Eye (tissue), 1 donor: Measurements from ENCODE around the gene PTGDR.
A peak's percentile ranks its signal among the peaks of the same experiment; 100 is the strongest.

Source experiments
- DNase-seq: peaks from one replicate; pipeline ENCODE4 v3.0.0-alpha.2; 2015

The PTGDR gene

DNA sequence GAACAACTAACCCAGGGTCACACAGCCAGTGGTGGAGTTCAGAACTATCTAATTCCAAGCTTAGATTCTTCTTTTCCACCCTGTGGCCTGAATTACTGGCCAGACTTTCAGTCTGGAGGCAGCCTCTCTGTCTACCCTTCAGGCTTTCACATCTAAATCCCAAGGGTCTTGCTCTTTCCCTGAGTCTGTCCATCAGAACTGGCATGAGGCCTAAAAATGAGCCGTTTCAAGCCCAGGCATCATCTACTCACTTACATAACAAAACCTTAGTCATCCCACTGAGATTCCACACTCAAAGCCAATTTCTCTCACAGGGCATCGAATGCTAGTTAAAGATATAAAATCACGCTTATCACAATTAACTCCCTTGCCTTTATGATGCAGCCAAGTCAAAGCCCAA lies 1.3 kb upstream of the PTGDR start:
- no peak for DNase-seq

GRCh38 chr14:52266782-52267181 lies 716 bp upstream of the PTGDR start:
- no peak for DNase-seq

DNA sequence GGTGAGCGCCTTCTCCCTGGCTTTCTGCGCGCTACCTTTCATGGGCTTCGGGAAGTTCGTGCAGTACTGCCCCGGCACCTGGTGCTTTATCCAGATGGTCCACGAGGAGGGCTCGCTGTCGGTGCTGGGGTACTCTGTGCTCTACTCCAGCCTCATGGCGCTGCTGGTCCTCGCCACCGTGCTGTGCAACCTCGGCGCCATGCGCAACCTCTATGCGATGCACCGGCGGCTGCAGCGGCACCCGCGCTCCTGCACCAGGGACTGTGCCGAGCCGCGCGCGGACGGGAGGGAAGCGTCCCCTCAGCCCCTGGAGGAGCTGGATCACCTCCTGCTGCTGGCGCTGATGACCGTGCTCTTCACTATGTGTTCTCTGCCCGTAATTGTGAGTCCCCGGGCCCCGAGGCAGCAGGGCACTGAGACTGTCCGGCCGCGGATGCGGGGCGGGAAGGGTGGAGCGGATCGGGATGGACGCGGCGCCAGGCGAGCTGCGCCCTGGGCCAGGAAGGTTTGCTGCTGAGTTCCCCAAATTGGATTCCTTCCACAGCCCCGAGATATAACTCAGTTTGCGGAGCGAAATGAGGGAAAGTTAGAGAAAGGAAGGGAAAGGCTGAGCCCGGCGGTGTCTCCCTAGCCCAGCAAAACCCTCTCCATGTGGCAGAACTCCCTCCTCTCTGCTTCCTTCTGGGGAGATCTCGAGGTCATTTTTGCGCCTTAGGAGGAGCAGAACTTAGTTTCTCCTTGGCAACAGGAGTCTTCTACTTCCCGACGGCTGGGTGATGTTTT lies 972 bp downstream of the PTGDR start:
- no peak for DNase-seq

DNA sequence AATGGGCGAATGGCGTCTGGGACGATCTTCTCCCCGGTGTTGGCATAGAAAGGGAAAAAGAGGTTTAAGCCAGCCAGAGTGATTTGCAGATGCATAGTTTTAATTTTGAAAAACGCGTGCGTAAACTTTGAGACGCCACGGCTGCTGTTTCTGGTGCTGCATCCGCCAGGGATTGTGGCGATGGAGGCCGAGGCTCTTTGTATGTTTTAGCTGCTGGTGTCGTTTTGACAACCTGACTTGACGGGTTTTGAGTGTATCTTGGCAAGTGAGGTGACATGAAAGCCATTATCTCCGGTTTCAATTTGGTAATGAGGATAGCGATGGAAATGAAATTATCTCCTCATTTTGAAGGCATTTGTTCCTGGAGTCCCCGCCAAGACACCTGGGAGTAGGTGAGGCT lies 1.6 kb downstream of the PTGDR start:
- no peak for DNase-seq

DNA sequence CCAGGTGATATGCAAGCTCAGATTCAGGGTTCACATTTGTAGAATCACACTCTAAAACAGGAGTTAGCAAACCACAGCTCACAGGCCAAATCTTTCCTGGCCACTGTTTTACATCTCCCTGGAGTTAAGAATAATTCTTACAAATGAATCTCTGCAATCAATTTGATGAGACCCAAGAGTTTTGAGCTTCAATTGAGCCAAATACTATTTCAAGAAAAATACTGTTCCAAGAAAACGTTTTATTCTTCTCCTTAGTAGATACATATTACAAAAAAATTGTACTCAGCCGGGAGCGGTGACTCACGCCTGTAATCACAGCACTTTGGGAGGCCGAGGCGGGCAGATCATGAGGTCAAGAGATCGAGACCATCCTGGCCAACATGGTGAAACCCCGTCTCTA lies 2.5 kb downstream of the PTGDR start:
- DNase-seq: no peak

DNA sequence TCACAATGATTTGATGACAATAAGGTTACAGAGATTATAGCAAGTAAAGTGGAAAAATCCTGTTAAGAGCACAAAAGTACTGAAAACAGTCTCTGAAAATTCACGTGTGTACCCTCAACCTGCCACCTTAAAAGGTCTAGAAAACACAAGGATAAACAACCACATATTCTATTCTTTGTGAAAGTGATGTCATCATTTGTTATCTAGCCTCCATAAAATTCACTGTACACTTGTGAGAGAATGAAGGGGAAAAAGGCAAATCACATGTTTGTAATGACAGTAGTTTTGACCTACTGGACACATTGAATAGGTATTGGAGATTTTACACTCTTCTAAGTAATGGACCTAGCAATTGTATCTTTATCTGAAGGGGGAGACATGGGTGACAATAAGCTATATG lies 4.0 kb downstream of the PTGDR start:
- no peak for DNase-seq

GRCh38 chr14:52272375-52272774 lies 4.9 kb downstream of the PTGDR start:
- no peak for DNase-seq

DNA sequence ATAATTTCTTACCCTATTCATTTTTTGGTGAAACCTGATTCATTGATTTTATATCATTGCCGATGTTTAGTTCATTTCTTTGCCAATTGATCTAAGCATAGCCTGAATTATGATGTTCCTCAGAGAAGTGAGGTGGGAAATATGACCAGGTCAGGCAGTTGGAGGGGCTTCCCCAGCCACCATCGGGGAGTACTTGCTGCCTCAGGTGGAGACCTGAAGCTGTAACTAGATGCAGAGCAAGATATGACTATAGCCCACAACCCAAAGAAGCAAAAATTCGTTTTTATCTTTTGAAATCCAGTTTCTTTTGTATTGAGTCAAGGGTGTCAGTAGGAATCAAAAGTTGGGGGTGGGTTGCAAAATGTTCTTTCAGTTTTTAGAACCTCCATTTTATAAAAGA lies 7.9 kb downstream of the PTGDR start:
- DNase-seq: no peak

GRCh38 chr14:52277552-52277951 lies 10.1 kb downstream of the PTGDR start:
- DNase-seq: no peak

DNA sequence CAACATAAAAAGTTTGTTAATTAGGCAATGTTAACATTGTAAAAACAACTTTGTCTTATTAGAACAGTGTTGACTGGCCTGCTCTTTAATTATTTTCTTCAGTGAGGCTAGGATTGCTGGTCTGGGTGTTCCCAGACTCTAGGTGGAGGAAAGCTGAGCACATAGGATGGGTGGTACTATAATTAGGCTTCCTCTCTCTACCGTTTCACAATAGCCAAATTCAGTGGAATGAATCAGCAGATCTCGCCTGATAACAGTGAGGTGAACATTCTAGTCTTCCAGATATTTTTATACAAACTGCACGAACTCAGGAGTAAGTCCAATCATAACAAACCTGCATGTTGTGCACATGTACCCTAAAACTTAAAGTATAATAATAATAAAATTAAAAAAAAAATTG lies 11.9 kb downstream of the PTGDR start:
- no peak for DNase-seq

DNA sequence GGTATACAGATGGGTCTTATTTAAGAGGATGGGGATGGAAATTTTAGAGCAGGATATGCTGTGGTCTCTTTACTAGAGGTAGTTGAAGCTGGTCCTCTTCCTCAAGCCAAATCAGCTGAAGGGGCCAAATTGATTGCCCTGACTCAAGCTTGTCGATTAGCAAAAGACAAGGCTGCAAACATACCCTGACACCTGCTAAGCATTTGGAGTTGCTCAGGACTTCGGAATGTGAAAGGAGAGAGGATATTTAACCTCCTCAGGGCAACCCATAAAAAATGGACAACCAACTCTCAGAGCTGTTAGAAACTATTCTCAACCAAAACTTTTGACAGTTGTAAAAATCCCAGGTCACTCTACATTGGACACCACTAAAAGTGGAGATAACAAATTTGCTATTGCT lies 15.6 kb downstream of the PTGDR start:
- no peak for DNase-seq

DNA sequence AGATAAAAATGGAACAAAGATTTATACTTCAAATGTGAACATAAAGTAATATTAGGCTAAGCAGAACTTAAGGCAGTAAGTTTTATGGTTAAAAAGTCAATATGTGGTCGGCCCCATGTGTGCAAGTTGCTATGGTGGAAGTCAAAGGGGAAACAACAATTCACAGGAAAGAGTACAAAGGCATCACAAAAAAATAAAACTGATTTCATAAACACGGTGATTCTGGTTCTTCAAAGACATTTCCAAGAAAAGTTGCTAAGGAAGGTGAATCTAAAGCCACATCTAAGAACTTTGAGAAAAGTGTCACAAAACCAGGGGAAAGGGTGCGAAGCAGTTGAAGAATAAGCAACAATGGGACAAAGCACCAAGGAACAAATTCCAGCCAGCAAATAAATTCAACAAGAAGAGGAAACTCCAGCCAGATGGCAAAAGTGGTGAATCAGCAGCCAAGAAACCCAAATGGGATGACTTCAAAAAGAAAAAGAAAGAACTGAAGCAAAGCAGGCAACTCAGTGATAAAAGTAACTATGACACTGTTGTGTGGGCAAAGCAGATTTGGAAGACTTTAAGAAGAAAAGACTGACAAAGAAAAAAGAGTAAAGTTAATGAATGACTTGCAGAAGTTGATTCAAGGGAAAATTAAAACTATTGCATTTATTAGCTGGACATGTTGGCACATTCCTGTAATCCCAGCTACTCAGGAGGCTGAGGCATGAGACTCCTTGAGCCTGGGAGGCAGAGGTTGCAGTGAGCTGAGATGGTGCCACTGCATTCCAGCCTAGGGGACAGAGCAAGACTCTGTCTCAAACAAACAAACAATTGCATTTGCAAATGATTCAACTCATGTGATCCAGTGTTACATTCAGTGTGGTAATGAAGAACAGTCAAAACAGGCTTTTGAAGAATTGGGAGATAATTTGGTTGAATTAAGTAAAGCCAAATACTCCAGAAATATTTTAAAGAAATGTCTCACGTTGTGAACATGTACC lies 19.5 kb downstream of the PTGDR start:
- no peak for DNase-seq

DNA sequence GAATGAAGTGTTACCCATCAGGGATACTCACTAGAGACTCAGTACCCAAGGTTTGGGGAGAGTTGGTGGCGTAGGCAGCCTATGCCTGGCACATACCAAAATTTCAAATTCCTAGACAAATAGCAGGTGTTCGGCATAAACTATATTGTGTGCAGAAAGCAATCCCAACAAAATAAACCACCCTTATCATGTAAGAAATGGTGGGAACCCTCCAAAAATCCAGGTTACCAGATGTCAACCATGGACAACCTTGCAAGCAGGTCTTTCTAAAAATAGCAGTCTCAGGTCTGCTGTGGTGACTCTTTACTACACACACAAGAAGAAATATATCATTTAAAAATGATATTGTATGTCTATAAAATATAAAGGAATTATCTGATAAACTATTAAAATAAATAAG lies 28.9 kb downstream of the PTGDR start:
- DNase-seq: no peak

DNA sequence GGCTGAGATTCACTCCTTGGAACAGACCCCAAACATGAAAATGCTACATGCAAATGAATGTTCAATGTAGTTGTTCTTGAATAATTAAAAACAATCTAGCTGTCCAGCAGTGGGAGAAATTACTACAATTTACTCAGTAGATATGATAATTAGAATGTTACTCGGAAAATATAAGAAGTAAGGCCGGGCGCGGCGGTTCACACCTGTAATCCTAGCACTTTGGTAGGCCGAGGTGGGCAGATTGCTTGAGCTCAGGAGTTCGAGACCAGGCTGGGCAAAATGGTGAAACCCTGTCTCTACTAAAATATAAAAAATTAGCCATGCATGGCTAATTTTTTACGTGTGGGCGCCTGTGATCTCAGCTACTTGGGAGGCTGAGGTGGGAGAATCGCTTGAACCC lies 31.3 kb downstream of the PTGDR start:
- DNase-seq: no peak

- DNase-seq: peak; percentile 69
These were observed 32.3 kb downstream of the PTGDR start for GRCh38 chr14:52299692-52300278.

DNA sequence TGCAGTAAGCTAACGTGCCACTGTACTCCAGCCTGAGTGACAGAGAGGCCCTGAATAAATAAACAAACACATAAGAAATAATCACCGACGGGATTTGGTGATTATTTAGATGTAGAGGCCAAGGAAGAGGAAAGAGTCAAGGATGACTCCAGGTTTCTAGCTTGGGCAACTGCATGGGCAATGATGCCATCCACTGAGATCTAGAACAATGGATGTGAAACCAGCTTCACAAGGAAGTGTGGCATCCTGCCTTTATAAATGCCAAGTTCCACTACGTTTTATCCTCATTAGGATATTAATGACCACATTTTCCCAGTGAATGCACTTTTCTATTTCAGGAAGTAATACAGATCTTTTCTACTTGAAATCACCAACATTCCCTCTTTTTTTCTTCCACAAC lies 35.7 kb downstream of the PTGDR start:
- no peak for DNase-seq

DNA sequence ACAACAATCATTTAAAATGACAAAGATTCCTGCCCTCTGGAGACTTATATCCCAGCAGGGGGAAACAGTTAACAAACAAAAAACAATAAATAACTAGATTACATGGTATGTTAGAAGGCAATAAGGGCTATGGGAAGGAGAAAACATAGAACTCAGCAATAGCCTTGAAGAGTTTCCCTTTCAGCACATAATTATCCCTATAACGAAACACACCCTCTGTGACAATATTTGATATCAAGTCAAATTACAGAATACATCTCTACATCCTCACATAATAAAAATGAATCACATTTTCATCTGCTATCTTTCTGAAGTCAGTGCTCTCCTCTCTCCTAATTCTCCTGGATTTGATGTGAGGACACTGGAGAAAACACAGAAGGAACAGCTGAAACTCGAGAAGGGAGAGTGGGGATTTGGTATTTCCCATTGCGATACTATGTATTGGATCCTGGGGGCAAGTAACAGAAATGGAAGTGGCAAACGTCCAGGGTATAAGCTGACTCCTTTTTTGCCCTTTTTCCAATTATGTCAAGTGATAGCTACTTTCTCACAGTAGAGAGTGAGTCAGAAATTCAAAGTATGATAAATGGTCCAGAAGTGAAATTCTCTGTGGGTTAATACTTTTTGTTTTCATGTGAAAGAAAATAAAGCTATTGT lies 36.9 kb downstream of the PTGDR start:
- no peak for DNase-seq

DNA sequence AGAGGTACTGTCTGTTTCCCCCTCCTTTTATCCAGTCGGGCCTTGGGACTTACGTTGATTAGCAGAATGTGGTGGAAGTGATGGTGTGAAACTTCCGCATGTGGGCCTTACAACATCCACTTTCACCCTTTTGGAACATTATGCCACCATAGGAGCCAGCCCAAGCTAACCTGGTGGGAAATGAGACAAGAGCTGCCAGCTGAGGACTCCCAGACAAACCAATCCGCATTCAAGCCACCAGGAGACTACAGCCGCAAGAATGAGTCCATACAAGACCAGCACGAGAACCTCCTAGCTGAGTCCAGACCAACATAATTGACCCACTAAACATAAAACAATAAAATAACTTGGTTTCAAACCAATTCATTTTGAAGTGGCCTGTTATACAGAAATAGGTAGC lies 37.5 kb downstream of the PTGDR start:
- no peak for DNase-seq

GRCh38 chr14:52307376-52307775 lies 39.9 kb downstream of the PTGDR start:
- DNase-seq: no peak

DNA sequence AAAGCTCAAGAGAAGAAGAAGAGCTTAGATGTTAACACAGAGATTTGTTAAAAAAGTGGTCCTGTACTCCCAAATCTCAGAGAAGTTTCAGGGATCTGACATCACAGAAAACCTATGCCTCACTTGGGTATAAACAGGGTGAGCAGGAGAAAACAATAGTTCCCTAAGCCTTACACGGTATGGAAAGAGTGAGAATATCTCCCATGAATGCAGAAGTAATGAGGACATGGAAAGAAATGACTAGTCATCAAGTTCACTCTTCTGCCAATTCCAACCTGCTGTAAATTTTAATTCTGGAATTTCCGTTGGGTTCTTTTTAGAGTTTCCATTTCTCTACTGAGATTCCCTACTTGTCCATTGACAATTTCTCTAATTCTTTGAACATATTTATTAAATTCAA lies 40.4 kb downstream of the PTGDR start:
- DNase-seq: no peak

DNA sequence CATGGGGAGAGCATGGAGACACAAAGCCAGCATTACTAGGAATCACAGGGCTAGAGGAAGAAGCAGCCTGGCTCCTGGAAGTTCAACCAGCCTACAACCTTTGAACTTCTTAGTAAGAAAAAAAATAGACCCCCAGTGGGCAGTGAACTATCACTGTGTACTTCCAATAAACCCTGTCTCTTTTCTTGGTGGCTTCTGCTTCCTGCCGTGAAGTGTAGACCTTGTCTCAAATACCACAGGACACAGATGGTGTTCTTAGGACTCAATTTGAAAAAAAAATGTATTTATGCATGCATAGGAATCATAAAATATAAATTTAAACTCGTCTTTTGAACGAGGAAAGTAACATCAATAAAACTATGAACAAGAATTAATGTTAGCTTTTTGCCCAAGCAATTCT lies 43.0 kb downstream of the PTGDR start:
- no peak for DNase-seq

GRCh38 chr14:52312931-52313355 lies 45.4 kb downstream of the PTGDR start:
- no peak for DNase-seq

- no peak for DNase-seq
These were observed 46.0 kb downstream of the PTGDR start for GRCh38 chr14:52313462-52313861.
